RWPE1 (cell line): ENCODE results near the gene CA10.

Experiments used
- CTCF ChIA-PET: fragments of 350-600 bp; sonication (Branson Sonifier 250); formaldehyde crosslinking; extraction: SDS; loops from one replicate; lab custom pipeline; 2021; lab: Yijun Ruan, JAX
- POLR2A ChIA-PET: fragments of 400-600 bp; formaldehyde crosslinking; extraction: SDS; loops from one replicate; lab custom pipeline; 2020; ENCODE audit warnings: antibody characterized with exemption; ENCODE audit not compliant: low non-redundant PET; lab: Yijun Ruan, JAX
- DNase-seq: peaks from one replicate; pipeline ENCODE4 v3.0.0; 2012; ENCODE audit warnings: low spot score
- H3K27ac ChIP-seq: fragments of 450-650 bp; 2 replicates; pipeline ENCODE4 v1.5.1; 2017
- CTCF ChIP-seq: fragments of 450-650 bp; conservative IDR thresholded peaks from 2 replicates; pipeline ENCODE4 v1.5.1; 2017; ENCODE audit warnings: low read depth, mild to moderate bottlenecking

CA10 gene

DNA sequence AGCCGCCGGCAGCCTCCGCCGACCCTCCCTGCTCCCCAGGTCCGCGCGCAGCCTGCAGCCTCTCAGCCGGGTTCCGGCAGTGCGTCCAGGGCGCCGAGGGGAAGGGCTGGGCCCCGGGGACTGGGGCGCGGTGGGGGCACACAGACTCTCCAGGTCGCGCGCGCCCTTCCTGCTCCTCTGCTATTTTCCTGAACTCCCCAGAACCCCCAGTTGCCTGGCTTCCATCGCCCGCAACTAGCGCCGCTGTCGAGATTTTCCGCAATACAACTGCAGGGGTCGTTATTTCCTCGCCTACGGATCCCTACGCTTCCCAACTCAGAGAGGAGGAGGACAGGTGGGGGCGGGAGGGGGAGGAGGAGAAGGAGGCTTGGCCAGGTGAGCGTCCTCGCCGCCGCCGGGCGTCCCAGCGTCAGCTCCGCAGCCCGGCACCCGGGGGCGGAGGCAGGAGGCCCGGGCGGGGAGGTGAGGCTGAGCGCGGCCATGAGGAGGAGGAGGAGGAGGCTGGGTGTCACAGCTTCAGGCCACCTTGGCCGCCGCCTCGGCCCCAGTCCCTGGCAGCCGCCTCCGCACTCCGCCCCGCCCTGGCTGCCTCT is at the start of gene CA10:
Gene CA10 (minus strand): TSS at position 265 of the 593 bp plus-strand sequence.
- TF ChIP-seq CTCF: no peak
- no peak within 1 kb of the TSS for H3K27ac ChIP-seq
- CTCF ChIA-PET: no interaction called here
- POLR2A ChIA-PET: no interaction called here
- no peak for DNase-seq

DNA sequence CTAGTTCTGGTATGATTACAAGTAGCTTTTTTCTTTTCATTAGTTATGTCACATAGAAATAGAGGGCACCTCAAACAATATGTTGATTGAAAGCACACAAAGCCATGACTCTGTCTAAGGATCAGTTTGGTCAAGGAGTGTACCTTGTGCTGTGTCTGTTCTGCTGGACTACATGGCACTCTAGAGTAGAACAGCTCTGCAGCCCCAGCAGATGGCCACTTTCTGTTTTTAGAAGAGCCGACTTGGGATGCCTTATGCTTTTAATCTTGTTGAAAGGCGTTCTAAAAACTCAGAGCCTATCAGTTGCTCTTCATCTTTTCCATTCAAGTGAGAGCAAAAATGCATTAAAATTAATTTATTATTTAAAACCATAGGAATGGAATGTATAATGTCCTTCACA is 49.3 kb upstream of the CA10 start:
- ChIA-PET POLR2A (no interaction called here), CTCF (no interaction called here)
- TF ChIP-seq CTCF: no peak
- no peak overlapping the region for H3K27ac ChIP-seq
- DNase-seq: no peak

DNA sequence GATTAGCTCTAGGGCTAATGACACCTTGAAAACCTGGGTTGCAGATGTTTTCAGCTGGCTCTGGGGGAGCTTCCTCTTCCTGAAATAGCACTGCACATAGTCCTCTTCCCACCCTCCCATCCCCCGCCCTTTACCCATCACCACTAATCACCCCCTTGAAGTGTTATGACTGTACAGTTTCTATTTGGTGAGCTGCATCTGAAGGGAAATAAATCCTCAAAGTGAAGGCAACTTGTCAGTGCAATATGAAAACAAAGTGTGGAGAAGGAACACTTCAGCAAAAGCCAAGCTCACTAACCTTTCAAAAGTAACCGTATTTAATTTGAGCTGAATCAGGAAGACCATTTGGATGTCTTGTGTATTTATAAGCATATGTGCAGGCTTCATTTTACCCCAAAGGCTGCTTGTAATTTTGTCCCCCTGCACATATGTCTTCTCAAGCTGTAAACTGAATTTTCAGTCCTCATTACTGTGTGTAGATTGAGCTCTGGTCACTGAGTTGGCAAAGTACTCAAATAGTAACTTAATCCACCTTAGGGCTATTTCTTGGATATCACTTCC is 44.1 kb upstream of the CA10 start:
- POLR2A ChIA-PET: no interaction called here
- TF ChIP-seq CTCF: no peak
- CTCF ChIA-PET: no interaction called here
- no peak for DNase-seq
- no peak overlapping the region for H3K27ac ChIP-seq

- CTCF ChIA-PET: no interaction called here
- H3K27ac ChIP-seq: no peak overlapping the region
- TF ChIP-seq CTCF: no peak
- POLR2A ChIA-PET: no interaction called here
- DNase-seq: no peak
These were observed 43.4 kb upstream of the CA10 start for GRCh38 chr17:52201767-52202519.

- no peak for DNase-seq
- ChIA-PET CTCF (no interaction called here), POLR2A (no interaction called here)
- H3K27ac ChIP-seq: no peak overlapping the region
- no peak for TF ChIP-seq CTCF
These were observed 33.0 kb upstream of the CA10 start for GRCh38 chr17:52191491-52191890.

- DNase-seq: no peak
- TF ChIP-seq CTCF: no peak
- ChIA-PET POLR2A (no interaction called here), CTCF (no interaction called here)
- no peak overlapping the region for H3K27ac ChIP-seq
These were observed 23.3 kb upstream of the CA10 start for GRCh38 chr17:52181782-52182181.
